NB4 (cell line): ENCODE results near the gene SPHK2.

ENCODE experiments used
- CTCF ChIP-seq: IDR thresholded peaks from one replicate; pipeline ENCODE4 v1.5.1; 2012; ENCODE audit warnings: low read depth, low read length
- MAX ChIP-seq: IDR thresholded peaks from 2 replicates; pipeline ENCODE4 v1.6.1; 2011; ENCODE audit warnings: low read depth, low read length

GRCh38 chr19:48661711-48662090, 42.4 kb downstream of the SPHK2 start:
- TF ChIP-seq CTCF (no peak), MAX (no peak)
